Neural crest cell (in vitro differentiated cells): ENCODE data around the gene ABHD2. TPM values are rescaled to one million over a fixed set of nuclear protein-coding genes. Genes with fewer than 3 reads are reported as not detected.

ENCODE experiments used
- DNase-seq: peaks from one replicate; pipeline ENCODE4 v3.0.0; 2021; ENCODE audit warnings: low read depth, mixed read lengths, low spot score
- H3K27ac Mint-ChIP-seq: one replicate; pipeline ENCODE4 v1.8.0; 2021; ENCODE audit warnings: mild to moderate bottlenecking, mixed read lengths; ENCODE audit not compliant: unreplicated experiment
- H3K27me3 Mint-ChIP-seq: 2 replicates; pipeline ENCODE4 v1.8.0; 2021; ENCODE audit warnings: low read depth, mild to moderate bottlenecking, mixed read lengths
- H3K36me3 Mint-ChIP-seq: 2 replicates; pipeline ENCODE4 v1.8.0; 2021; ENCODE audit warnings: low read depth, mild to moderate bottlenecking, mixed read lengths
- H3K4me1 Mint-ChIP-seq: 2 replicates; pipeline ENCODE4 v1.8.0; 2021; ENCODE audit warnings: mixed read lengths
- H3K4me3 Mint-ChIP-seq: one replicate; pipeline ENCODE4 v1.8.0; 2021; ENCODE audit warnings: mild to moderate bottlenecking, mixed read lengths
- H3K9me3 Mint-ChIP-seq: 2 replicates; pipeline ENCODE4 v1.8.0; 2021; ENCODE audit warnings: mixed read lengths
- CTCF ChIP-seq: fragments of 200-600 bp; sonication (generic); conservative IDR thresholded peaks from 2 replicates; pipeline ENCODE4 v1.5.0; 2021; ENCODE audit warnings: antibody characterized with exemption, mild to moderate bottlenecking
- total RNA-seq: library from RNA; stranded (reverse); gene quantifications from 2 replicates; pipeline ENCODE4 v1.2.1, GENCODE V29; 2021

The ABHD2 gene
- total RNA-seq, 1 donor from 2014 or later = 31.0 TPM

- Mint-ChIP-seq H3K27ac (no peak overlapping the region), H3K4me1 (no peaks in the 10 kb centered on the region), H3K9me3 (no peaks in the 10 kb centered on the region), H3K4me3 (no peak overlapping the region), H3K27me3 (no peaks in the 10 kb centered on the region), H3K36me3 (peaks cover 9% of the 10 kb centered on the region)
- no peak for TF ChIP-seq CTCF
- no peak for DNase-seq
These were observed 68.8 kb downstream of the ABHD2 start for GRCh38 chr15:89157061-89157460.

- TF ChIP-seq CTCF = no peak
- peaks cover 9% of the 10 kb centered on the region for H3K36me3 Mint-ChIP-seq
- H3K4me3 Mint-ChIP-seq = no peak overlapping the region
These were observed 69.8 kb downstream of the ABHD2 start for GRCh38 chr15:89157918-89158564.

GRCh38 chr15:89161666-89162065, 73.4 kb downstream of the ABHD2 start:
- no peak for DNase-seq
- no peaks in the 10 kb centered on the region for H3K9me3 Mint-ChIP-seq
- no peak overlapping the region for H3K27ac Mint-ChIP-seq
- no peak overlapping the region for H3K4me3 Mint-ChIP-seq
- no peaks in the 10 kb centered on the region for H3K27me3 Mint-ChIP-seq
- H3K4me1 Mint-ChIP-seq = peaks cover 19% of the 10 kb centered on the region
- peaks cover 3% of the 10 kb centered on the region for H3K36me3 Mint-ChIP-seq
- TF ChIP-seq CTCF = no peak

More at GRCh38 chr15:89157918-89158564, 69.8 kb downstream of the ABHD2 start:
- Mint-ChIP-seq H3K4me1 (peaks cover 7% of the 10 kb centered on the region), H3K27ac (no peak overlapping the region), H3K9me3 (no peaks in the 10 kb centered on the region), H3K27me3 (no peaks in the 10 kb centered on the region)
- no peak for DNase-seq

GRCh38 chr15:89163271-89164055, 75.2 kb downstream of the ABHD2 start:
- Mint-ChIP-seq H3K4me3 (no peak overlapping the region), H3K9me3 (no peaks in the 10 kb centered on the region), H3K27me3 (no peaks in the 10 kb centered on the region), H3K4me1 (peaks cover 19% of the 10 kb centered on the region), H3K27ac (no peak overlapping the region), H3K36me3 (peaks cover 3% of the 10 kb centered on the region)
- no peak for TF ChIP-seq CTCF
- DNase-seq = no peak

- no peak for TF ChIP-seq CTCF
- no peak overlapping the region for H3K27ac Mint-ChIP-seq
- peaks cover 4% of the 10 kb centered on the region for H3K36me3 Mint-ChIP-seq
- DNase-seq = no peak
- H3K4me1 Mint-ChIP-seq = peaks cover 19% of the 10 kb centered on the region
- no peaks in the 10 kb centered on the region for H3K27me3 Mint-ChIP-seq
- no peak overlapping the region for H3K4me3 Mint-ChIP-seq
- H3K9me3 Mint-ChIP-seq = no peaks in the 10 kb centered on the region
These were observed 76.5 kb downstream of the ABHD2 start for GRCh38 chr15:89164712-89165211.
